ENCODE measurements around the gene SETD3.

Gene SETD3

GRCh38 chr14:99479906-99480869, at the start of gene SETD3:
TSS of gene SETD3 (minus strand) at chr14:99480859. CDS start at chr14:99465805, 15,054 bp downstream.
- peak; percentile 75 for DNase-seq (ENCODE audit: low spot score)

GRCh38 chr14:99529899-99530298, 49.2 kb upstream of the SETD3 start:
- DNase-seq (ENCODE audit: low spot score), result no peak

- no peak for DNase-seq (ENCODE audit: low spot score)
Measured at GRCh38 chr14:99527427-99528076, 46.9 kb upstream of the SETD3 start.

DNA sequence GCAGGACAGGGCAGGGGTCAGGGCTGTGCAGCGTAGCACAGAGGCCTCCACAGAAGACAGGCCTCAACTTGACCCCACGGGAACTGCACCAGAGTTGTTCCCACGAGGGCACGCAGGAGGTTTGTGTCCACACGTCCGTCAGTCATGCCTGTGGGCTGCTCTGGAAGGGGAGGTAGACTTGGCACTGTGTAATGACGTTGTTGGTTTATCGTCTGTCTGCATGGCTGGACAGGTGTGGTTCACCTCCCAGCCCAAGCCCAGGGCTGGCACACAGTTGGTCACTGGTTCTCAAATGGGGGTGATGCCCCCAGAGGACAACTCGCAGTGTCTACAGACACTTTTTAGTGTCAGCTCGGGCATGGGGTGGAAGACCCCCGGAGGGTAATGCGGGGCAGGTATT, 46.4 kb upstream of the SETD3 start:
- no peak for DNase-seq (ENCODE audit: low spot score)

- no peak for DNase-seq (ENCODE audit: low spot score)
Measured at GRCh38 chr14:99525699-99526080, 45.0 kb upstream of the SETD3 start.

- no peak for DNase-seq (ENCODE audit: low spot score)
Measured at GRCh38 chr14:99524804-99525698, 44.4 kb upstream of the SETD3 start.

GRCh38 chr14:99524091-99524661, 43.5 kb upstream of the SETD3 start:
- DNase-seq (ENCODE audit: low spot score), result no peak

GRCh38 chr14:99523704-99524055, 43.0 kb upstream of the SETD3 start:
- no peak for DNase-seq (ENCODE audit: low spot score)

DNA sequence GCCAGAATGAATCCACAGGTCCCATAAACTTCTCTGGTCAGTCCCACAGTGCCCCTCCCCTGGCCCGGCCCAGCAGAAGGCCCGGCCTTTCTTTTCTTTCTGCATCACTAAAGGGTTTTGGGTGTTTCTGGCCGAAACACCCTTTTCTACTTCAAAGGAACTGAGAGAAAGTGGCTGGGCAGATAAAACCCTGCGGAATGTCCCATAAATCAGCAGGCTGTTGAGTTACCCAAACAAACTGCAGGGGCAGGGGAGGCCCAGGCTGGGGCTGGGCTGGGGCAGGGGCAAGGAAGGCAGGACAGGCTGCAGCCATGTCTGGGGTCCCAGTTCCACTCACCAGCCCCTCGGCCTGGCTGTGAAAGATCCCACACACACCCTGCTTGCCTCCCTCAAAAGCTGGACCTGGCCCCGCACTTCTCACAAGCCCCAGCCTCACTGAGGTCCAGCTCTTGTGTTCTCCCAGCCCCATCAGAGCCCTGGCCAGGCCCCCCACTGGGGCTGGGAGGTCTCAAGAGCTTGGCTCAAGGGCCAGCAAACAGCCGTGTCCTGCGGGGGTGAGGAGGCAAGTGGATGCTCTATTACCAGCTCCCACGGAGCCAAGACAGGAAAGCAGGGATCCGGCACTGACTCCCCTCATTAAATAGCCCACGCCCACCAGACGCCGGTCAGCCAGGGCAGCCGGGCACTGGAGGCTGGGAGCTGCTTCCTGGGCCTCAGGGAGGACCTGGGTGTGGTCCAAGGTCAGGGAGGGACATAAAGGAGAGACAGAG, 42.5 kb upstream of the SETD3 start:
- DNase-seq (ENCODE audit: low spot score), result no peak

- DNase-seq (ENCODE audit: low spot score), result no peak
Measured at GRCh38 chr14:99522457-99522891, 41.8 kb upstream of the SETD3 start.

GRCh38 chr14:99522025-99522401, 41.4 kb upstream of the SETD3 start:
- no peak for DNase-seq (ENCODE audit: low spot score)

DNA sequence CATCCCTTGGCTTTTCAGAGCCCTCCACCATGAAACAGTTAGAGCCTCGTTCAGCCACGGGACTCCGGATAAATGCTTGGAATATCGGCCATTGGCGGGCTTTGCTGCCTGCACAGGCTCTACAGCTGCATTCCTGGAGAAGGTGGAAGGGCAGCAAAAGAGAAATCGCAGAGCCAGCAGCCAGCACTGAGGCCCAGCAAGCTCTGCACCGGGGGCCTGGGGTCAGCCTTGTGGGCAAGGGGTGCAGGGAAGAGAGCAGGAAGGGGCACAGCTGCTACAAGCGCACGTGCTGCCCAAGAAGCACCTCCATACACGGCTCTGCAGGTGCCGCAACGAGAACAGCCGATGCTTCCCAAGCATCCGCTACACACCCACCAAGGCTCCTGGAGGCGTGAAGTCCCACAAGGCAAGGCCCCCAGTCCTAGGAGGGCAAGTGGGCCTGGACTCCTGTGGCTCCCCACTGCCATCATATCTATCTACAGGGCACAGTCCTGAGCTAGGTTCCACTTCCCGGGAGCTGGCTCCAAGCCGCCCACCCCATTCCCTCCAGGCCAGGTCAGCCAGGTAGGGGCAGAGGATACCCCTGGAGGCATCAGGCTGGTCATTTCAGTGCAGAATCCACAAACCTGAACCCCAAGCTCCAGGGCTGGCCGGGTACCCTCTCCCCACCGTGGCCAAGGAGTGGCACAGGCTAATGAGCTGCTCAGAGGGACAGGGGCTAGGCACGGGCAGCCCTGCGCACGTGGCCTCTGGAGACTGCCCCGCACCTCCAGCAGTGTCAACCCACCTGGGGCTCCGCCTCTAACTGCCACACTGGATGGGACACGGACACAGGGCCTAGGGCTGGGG, 40.7 kb upstream of the SETD3 start:
- no peak for DNase-seq (ENCODE audit: low spot score)

- DNase-seq (ENCODE audit: low spot score), result no peak
Measured at GRCh38 chr14:99520571-99521081, 40.0 kb upstream of the SETD3 start.

DNA sequence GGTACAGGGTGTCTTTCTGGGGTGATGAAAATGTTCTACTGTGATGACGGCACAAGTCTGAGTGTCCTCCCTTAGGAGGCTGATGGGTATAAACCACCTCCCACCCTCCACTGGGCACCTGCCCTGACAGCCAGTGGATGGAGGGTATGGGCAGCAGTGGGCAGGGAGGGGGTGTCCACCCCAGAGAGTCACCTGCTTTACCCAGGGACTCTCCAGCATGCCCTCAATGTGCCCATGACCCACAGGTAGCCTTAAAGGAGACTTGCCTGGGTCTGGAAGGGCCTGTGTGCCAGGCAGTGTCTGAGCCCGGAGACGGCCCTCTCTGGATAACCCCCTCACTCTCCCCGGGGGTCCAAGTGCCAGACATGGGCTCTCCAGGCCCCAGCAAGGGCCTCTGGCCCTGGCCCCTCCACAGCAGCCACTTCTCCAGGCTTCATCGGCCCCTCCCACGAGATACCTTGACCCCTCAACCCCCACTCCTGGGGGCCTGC, 39.3 kb upstream of the SETD3 start:
- DNase-seq (ENCODE audit: low spot score), result no peak

- DNase-seq (ENCODE audit: low spot score), result no peak
Measured at GRCh38 chr14:99519347-99519881, 38.8 kb upstream of the SETD3 start.

GRCh38 chr14:99518441-99519346, 38.0 kb upstream of the SETD3 start:
- DNase-seq (ENCODE audit: low spot score), result peak; percentile 74

DNA sequence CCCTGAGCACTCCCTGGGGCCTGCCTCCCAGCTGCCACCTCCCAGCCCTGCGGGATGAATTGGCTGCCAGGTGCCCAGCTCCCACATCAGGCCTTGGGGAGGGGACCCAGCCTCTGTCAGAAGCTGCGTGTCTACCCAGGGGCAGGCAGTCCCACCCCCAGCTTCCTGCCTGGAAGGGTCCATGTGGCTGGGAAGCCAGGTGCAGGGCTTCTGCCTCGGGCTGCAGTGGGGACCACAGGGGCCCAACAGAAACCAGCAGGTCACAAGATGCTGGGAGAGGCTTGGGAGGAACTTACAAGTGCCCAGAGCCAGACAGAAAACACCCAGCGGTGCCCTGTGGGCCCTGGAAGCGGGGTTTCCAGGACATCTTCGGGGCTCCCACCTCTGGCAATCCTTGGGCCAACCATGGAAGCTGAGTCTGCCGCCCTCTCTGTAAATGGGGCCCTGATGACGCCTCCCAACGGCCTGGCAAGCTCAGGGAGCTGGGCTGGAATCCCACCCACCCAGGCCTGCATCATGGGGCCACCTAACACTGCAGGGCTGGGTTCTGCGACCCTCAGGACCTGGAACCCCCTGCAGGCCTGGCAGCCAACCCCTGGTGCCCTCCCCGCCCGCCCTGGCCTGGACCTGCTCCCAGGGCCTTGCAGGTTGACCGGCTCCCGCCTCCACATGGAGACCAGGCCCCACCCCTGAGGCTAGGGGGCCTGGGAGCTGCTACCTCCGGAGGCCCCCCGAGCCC, 37.2 kb upstream of the SETD3 start:
- DNase-seq (ENCODE audit: low spot score), result peak; percentile 65

All from left forelimb (tissue), 1 donor.